Measurements from ENCODE around the gene CDK4. TPM values are rescaled to one million over a fixed set of nuclear protein-coding genes. Genes with fewer than 3 reads are reported as not detected.

CDK4 gene
- total RNA-seq, 4 donors from 2014 or later: 14.7 to 97.4 (median 28.8) TPM

DNA sequence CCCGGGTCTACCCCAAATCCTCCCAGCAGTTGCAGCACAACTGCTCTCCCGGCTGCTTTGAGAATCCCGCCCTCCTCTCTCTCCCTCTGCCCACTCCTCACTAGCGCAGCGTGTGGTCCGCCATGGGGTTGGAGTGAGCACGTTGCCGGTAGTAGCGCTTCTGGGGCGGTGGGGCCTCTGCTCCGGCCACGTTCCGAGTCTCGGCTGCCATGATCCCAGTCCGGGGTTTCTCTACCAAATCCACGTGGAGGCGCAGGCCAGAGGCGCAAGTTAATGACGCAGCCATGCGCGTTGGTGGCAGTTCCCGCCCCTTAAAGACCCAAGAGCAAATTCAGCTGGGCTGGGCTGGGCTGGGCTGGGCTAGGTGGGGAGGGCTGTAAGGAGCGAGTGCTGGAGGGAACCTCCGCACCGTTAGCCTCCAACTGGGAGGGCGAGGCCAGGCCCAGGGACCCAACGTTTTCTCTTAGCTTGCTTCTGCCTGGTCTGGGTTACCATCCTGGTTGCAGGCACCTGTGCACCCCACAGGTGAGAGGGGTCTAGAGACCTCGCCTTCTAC, 19.8 kb upstream of the CDK4 start, which contains the start of gene METTL1:
METTL1 (minus strand) TSS at position 233 of the 556 bp plus-strand sequence; CDS start at position 211, 22 bp downstream.
- peak within 1 kb of the TSS; percentile 54 to 72 (median 64) for H3K4me3 ChIP-seq
- TF ChIP-seq, protein P1, sequence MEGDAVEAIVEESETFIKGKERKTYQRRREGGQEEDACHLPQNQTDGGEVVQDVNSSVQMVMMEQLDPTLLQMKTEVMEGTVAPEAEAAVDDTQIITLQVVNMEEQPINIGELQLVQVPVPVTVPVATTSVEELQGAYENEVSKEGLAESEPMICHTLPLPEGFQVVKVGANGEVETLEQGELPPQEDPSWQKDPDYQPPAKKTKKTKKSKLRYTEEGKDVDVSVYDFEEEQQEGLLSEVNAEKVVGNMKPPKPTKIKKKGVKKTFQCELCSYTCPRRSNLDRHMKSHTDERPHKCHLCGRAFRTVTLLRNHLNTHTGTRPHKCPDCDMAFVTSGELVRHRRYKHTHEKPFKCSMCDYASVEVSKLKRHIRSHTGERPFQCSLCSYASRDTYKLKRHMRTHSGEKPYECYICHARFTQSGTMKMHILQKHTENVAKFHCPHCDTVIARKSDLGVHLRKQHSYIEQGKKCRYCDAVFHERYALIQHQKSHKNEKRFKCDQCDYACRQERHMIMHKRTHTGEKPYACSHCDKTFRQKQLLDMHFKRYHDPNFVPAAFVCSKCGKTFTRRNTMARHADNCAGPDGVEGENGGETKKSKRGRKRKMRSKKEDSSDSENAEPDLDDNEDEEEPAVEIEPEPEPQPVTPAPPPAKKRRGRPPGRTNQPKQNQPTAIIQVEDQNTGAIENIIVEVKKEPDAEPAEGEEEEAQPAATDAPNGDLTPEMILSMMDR (IDR thresholded peaks at IDR 0.05): peak in 1 of 6 experiments; percentile 19
- peak in 1 of 2 donors; percentile 54 for TF ChIP-seq POLR2A (IDR thresholded peaks at IDR 0.05)
- H3K27me3 ChIP-seq: peaks cover 0 to 2% of the 10 kb centered on the region in 2 donors
- H3K9me3 ChIP-seq: no peaks in the 10 kb centered on the region
- peak; percentile 94 to 97 (median 95) for DNase-seq
- H3K4me1 ChIP-seq: peaks cover 0 to 11% (median 3%) of the 10 kb centered on the region in 4 donors
- H3K27ac ChIP-seq: peak within 1 kb of the TSS; percentile 84 to 92 (median 86)
- no peaks in the 10 kb centered on the region for H3K36me3 ChIP-seq

DNA sequence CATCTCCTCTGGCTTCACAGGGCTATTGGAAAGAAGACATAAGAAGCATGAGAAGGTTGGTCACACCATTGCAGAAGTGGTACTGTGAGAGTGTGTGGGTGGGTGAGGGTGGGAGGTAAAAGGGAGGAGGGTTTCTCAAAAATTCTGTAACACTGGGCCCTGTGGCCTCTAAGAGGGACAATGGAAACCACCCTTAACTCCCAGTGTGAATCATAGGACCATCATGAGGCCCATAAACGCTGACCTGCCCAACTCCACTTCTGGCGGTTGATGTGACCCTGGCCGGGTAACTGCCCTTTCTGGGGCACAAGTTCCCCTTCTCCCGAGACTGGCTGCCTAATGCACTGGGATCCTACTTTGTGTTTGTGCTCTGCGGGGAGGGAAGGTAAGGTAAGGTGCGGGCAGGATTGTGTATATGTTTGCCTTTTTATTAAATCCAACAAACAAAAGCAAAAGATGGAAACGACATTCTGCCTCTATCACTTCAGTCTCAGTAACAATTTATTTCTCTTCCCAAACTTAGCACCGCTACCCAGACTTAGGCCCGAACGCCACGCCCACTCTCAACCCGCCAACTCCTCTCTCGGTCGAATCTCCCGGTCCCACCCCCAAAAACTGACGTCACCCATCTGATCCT, 19.2 kb upstream of the CDK4 start:
- TF ChIP-seq, protein P1 (IDR thresholded peaks at IDR 0.05): no peak
- no peak for TF ChIP-seq POLR2A (IDR thresholded peaks at IDR 0.05)
- no peaks in the 10 kb centered on the region for H3K36me3 ChIP-seq

DNA sequence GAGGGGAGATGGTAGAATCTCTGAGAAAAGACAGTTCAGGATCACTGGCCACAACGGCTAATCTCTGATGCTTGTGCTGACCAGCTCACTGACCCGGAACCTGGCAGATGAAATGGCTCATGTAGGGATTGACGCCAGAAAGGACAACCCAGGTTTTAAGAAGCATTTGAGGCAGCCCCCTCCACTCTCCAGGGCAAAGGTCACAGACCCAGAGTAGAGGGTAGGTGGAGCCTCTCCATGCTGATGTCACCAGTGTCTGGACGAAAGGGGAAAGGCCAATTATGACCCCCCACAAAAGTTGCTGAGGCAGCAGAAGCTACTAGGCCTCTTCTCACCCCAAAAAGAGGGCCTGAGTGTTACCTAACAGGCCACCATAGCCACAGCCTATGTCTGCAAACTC, 18.6 kb upstream of the CDK4 start:
- Histone ChIP-seq H3K4me1 (peaks cover 0 to 23% (median 14%) of the 10 kb centered on the region in 4 donors), H3K27me3 (peaks cover 0 to 11% of the 10 kb centered on the region in 2 donors), H3K4me3 (no peak overlapping the region), H3K36me3 (no peaks in the 10 kb centered on the region), H3K27ac (no peak overlapping the region), H3K9me3 (no peaks in the 10 kb centered on the region)
- TF ChIP-seq POLR2A (IDR thresholded peaks at IDR 0.05): no peak
- TF ChIP-seq, protein P1 (IDR thresholded peaks at IDR 0.05): no peak
- DNase-seq: no peak

More for the DNA sequence above, 19.2 kb upstream of the CDK4 start:
- Histone ChIP-seq H3K27ac (peak overlapping the region; percentile 84 to 92 (median 86)), H3K4me3 (peak overlapping the region; percentile 54 to 72 (median 64)), H3K9me3 (no peaks in the 10 kb centered on the region), H3K27me3 (peaks cover 0 to 6% of the 10 kb centered on the region in 2 donors), H3K4me1 (peaks cover 0 to 17% (median 8%) of the 10 kb centered on the region in 4 donors)
- peak; percentile 82 to 93 (median 92) for DNase-seq

DNA sequence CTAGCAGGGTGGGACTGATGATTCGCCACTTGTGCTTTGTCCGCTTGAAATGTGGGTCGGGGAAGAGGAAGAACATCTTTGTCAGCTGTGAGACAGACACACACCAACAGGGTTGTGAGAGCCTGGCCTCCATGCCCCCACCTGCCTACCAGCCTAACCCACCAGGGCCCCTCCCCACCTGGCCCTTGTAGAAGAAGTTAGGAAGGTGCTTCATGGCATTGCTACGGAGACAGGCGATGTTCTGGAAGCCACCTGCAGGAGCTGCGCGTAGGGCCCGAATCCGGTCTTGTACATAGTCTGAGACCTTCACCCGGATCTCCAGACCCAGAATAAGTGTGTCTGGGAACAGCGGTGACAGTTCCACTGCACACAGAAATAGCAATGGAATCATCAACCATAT, 17.5 kb upstream of the CDK4 start:
- Histone ChIP-seq H3K36me3 (no peaks in the 10 kb centered on the region), H3K9me3 (no peaks in the 10 kb centered on the region), H3K27ac (no peak overlapping the region), H3K27me3 (peaks cover 0 to 13% of the 10 kb centered on the region in 2 donors), H3K4me3 (no peak overlapping the region), H3K4me1 (peaks cover 0 to 34% (median 24%) of the 10 kb centered on the region in 4 donors)
- TF ChIP-seq, protein P1 (IDR thresholded peaks at IDR 0.05): no peak
- no peak for TF ChIP-seq POLR2A (IDR thresholded peaks at IDR 0.05)
- DNase-seq: no peak

DNA sequence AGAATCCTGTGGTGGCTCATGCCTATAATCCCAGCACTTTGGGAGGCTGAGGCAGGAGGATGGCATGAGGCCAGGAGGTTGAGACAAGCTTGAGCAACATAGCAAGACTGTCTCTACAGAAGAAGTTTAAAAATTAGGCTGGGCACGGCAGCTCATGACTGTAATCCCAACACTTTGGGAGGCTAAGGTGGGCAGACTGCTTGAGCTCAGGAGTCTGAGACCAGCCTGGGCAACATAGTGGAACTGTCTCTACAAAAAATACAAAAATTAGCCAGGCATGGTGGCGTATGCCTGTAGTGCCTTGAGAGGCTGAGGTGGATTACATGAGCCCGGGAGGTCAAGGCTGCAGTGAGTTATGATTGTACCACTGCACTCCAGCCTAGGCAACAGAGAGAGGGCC, 15.8 kb upstream of the CDK4 start:
- no peak overlapping the region for H3K4me3 ChIP-seq
- peaks cover 0 to 13% of the 10 kb centered on the region in 2 donors for H3K27me3 ChIP-seq
- H3K36me3 ChIP-seq: no peaks in the 10 kb centered on the region
- no peak for TF ChIP-seq POLR2A (IDR thresholded peaks at IDR 0.05)
- TF ChIP-seq, protein P1 (IDR thresholded peaks at IDR 0.05): no peak
- no peak overlapping the region for H3K27ac ChIP-seq
- no peak for DNase-seq
- H3K4me1 ChIP-seq: peaks cover 0 to 37% (median 25%) of the 10 kb centered on the region in 4 donors
- no peaks in the 10 kb centered on the region for H3K9me3 ChIP-seq

Measured in Peyer's patch (tissue), 4 donors.